Mesenteric fat pad (tissue), 1 donor: ENCODE measurements around the gene TTYH2. TPM values are rescaled to one million over a fixed set of nuclear protein-coding genes. Genes with fewer than 3 reads are reported as not detected.
"Not testable (repeated sequence)": the region's sequence is repeated elsewhere in the genome, so short reads cannot be mapped to it uniquely, and the experiment has no call there.

Experiments used
- DNase-seq: peaks from one replicate; pipeline ENCODE4 v3.0.0-alpha.2; 2020; ENCODE audit warnings: low spot score
- total RNA-seq: library from RNA; stranded (reverse); fragmentation: NEBNext Ultra II Directional; extraction: Animal tissue kit (Norgen Biotek cat#: 25700); gene quantifications from one replicate; pipeline ENCODE4 v1.2.1, GENCODE V29; 2021
- donor health status: DM: yes; HTN: yes; CAD: no.

Gene TTYH2
- total RNA-seq, 1 donor from 2014 or later: 5.6 TPM

- no peak for DNase-seq
Measured at GRCh38 chr17:74259667-74260524, 46.5 kb downstream of the TTYH2 start.

- no peak for DNase-seq
Measured at GRCh38 chr17:74260525-74260850, 47.1 kb downstream of the TTYH2 start.

GRCh38 chr17:74262601-74263000 lies 49.2 kb downstream of the TTYH2 start:
- DNase-seq: no peak

- DNase-seq: not testable (repeated sequence)
Measured at GRCh38 chr17:74267054-74267453, 53.7 kb downstream of the TTYH2 start.

- no peak for DNase-seq
Measured at GRCh38 chr17:74267579-74267978, 54.2 kb downstream of the TTYH2 start.

- DNase-seq: no peak
Measured at GRCh38 chr17:74267987-74268499, 54.7 kb downstream of the TTYH2 start.

- no peak for DNase-seq
Measured at GRCh38 chr17:74268558-74268957, 55.2 kb downstream of the TTYH2 start.

GRCh38 chr17:74270333-74270732 lies 57.0 kb downstream of the TTYH2 start:
- no peak for DNase-seq

- no peak for DNase-seq
Measured at GRCh38 chr17:74271281-74271680, 57.9 kb downstream of the TTYH2 start.

- DNase-seq: no peak
Measured at GRCh38 chr17:74271901-74272561, 58.7 kb downstream of the TTYH2 start.

GRCh38 chr17:74272731-74273201 lies 59.4 kb downstream of the TTYH2 start:
- no peak for DNase-seq

- DNase-seq: no peak
Measured at GRCh38 chr17:74274060-74274708, 60.8 kb downstream of the TTYH2 start, which contains the start of gene DNAI2. DNAI2 (plus strand) TSS chr17:74274234; CDS start chr17:74281818, 7,584 bp downstream.

GRCh38 chr17:74274709-74275340 lies 61.5 kb downstream of the TTYH2 start:
- DNase-seq: no peak

GRCh38 chr17:74276051-74276476 lies 62.7 kb downstream of the TTYH2 start:
- no peak for DNase-seq

GRCh38 chr17:74276541-74277009 lies 63.2 kb downstream of the TTYH2 start:
- DNase-seq: no peak

- DNase-seq: no peak
Measured at GRCh38 chr17:74277935-74278334, 64.6 kb downstream of the TTYH2 start.

- DNase-seq: not testable (repeated sequence)
Measured at GRCh38 chr17:74279617-74280016, 66.2 kb downstream of the TTYH2 start.

- DNase-seq: no peak
Measured at GRCh38 chr17:74280093-74280513, 66.7 kb downstream of the TTYH2 start.

- DNase-seq: no peak
Measured at GRCh38 chr17:74281799-74282198, 68.4 kb downstream of the TTYH2 start.

- DNase-seq: not testable (repeated sequence)
Measured at GRCh38 chr17:74282274-74282586, 68.9 kb downstream of the TTYH2 start.
